Epithelial cell of prostate (primary cell): ENCODE results near the gene TBCB.

ENCODE experiments used
- DNase-seq: peaks from one replicate; pipeline ENCODE4 v3.0.0-alpha.2; 2011; ENCODE audit warnings: low read depth, low spot score
- H3K27ac ChIP-seq: fragments of 450-650 bp; 2 replicates; pipeline ENCODE4 v1.5.1; 2017; ENCODE audit warnings: mild to moderate bottlenecking

Gene TBCB

DNA sequence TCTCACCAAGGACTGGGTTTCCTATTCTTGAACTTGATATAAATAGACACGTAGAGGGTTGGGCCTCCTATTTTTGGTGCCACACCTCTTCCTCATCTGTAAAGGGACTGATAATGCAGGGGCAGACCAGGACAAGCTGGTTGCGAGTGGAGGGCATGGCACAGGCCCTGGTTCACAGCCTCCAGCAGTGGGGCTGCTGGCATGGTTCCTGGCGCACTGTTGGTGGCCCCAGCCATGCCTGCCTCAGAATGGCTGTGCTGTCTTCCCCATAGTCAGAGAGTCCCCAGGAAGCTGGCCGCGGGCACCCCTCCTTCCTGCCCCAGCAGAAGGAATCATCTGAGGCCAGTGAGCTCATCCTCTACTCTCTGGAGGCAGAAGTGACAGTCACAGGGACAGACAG, 14.8 kb upstream of the TBCB start:
- no peak overlapping the region for H3K27ac ChIP-seq
- no peak for DNase-seq

- no peak for DNase-seq
- no peak overlapping the region for H3K27ac ChIP-seq
Observed at GRCh38 chr19:36101550-36102327, 13.5 kb upstream of the TBCB start.

DNA sequence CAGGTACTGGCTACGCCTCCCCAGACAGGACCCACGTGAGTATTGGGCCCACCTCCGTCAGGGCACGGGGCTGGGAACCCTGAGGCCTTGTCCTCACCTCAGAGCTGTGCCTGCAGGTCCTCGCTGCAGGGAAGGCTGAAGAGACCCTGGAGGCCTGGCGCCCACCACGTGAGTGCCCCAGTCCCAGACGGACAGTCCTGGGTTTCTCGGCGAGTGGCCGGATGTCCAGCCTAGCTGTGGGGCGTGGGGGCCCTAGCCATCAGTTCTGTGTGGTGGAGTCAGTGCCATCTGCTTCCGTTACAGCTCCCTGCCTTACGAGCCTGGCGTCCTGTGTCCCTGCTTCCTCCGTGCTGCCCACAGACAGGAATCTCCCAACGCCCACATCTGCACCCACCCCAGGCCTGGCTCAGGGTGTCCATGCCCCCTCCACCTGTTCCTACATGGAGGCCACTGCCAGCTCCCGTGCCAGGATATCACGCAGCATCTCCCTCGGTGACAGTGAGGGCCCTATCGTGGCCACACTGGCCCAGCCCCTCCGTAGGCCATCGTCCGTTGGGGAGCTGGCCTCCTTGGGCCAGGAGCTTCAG, 12.1 kb upstream of the TBCB start:
- no peak overlapping the region for H3K27ac ChIP-seq
- DNase-seq: no peak

DNA sequence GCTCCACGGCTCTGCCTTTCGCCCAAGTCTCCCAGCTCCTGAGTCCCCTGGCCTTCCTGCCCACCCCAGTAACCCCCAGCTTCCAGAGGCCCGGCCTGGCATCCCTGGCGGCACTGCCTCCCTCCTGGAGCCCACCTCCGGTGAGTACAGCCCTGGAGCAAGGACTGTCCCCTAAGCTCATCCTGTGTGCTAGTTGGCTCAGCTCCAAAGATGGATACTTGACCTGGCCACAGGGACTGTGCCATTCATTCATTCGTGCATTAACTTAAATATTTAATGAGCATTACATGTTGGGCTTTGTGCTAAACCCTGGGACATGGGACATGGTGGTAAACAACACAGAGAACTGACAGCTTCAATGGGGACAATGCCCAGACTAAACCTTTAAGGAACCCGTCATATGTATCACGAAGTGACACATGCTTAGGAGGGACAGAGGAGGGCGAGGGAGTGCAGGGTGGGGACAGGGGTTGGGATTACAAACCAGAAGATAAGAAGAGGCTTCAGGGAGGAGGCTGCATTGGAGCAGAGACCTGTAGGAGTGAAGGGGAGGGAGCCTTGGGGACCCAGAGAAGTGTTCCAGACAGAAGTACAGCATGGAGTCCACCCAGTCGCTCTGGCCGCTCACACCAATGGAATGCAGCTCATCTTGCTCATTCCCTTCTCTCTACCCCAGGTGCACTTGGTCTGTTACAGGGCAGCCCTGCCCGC, 11.3 kb upstream of the TBCB start:
- no peak overlapping the region for H3K27ac ChIP-seq
- DNase-seq: no peak

- DNase-seq: no peak
- H3K27ac ChIP-seq: no peak overlapping the region
Observed at GRCh38 chr19:36106441-36106840, 8.8 kb upstream of the TBCB start.

DNA sequence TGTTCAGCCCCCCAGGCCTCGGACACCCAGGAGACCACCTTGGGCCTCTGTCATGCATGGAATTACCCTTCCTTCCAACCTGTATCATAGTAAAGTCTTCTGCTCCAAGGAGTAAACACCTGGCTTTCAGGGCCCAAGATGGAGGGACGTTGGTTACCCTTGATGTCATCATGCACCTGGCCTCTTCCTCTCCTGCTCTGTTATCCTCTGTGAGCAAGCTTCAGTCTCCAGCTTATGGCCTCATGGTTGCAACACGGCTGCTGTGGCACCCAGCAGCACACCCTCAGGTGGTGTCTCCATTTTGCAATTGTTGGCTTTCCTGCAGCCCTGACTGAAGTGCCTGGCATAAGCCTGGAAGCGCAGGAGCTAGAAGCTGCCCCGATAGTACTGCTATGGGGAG, 8.3 kb upstream of the TBCB start:
- H3K27ac ChIP-seq: no peak overlapping the region
- DNase-seq: no peak

DNA sequence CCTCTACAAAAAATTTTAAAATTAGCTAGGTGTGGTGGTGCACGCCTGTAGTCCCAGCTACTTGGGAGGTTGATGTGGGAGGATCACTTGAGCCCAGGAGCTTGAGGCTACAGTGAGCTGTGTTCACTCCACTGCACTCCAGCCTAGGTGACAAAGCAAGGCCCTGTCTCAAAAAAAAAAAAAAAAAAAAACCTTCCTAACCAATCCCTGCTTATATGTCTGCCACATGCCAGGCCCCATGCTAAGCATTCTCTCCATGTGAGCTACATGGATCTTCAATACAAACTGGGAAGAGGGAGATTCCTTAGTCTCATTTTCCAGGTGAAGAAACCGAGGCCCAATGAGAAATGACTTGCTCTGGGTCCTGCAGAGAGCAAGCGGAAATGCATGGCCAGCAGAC, 6.6 kb upstream of the TBCB start:
- no peak overlapping the region for H3K27ac ChIP-seq
- DNase-seq: no peak

- DNase-seq: no peak
Observed at GRCh38 chr19:36110487-36111199, 4.6 kb upstream of the TBCB start, which contains the start of gene OVOL3. Gene OVOL3 (plus strand): TSS chr19:36111143. CDS start chr19:36111203, 60 bp downstream.

GRCh38 chr19:36111200-36111539, 4.1 kb upstream of the TBCB start:
- DNase-seq: no peak
- no peak overlapping the region for H3K27ac ChIP-seq

More at GRCh38 chr19:36110487-36111199, 4.6 kb upstream of the TBCB start, which contains the start of gene OVOL3:
- H3K27ac ChIP-seq: no peak within 1 kb of the TSS

- DNase-seq: no peak
- H3K27ac ChIP-seq: no peak overlapping the region
Observed at GRCh38 chr19:36112678-36113077, 2.6 kb upstream of the TBCB start.

GRCh38 chr19:36113425-36113824, 1.8 kb upstream of the TBCB start:
- no peak overlapping the region for H3K27ac ChIP-seq
- no peak for DNase-seq

GRCh38 chr19:36113894-36114720, 1.2 kb upstream of the TBCB start:
- DNase-seq: no peak
- peak overlapping the region; percentile 76 for H3K27ac ChIP-seq

- H3K27ac ChIP-seq: peak within 1 kb of the TSS; percentile 76
- peak; percentile 99 for DNase-seq
Observed at GRCh38 chr19:36114721-36115452, 381 bp upstream of the TBCB start, which contains the start of gene POLR2I. Gene POLR2I (minus strand): TSS chr19:36114875. CDS start chr19:36114856, 19 bp downstream.

GRCh38 chr19:36116344-36116637, 1.0 kb downstream of the TBCB start:
- DNase-seq: no peak
- H3K27ac ChIP-seq: peak overlapping the region; percentile 76

DNA sequence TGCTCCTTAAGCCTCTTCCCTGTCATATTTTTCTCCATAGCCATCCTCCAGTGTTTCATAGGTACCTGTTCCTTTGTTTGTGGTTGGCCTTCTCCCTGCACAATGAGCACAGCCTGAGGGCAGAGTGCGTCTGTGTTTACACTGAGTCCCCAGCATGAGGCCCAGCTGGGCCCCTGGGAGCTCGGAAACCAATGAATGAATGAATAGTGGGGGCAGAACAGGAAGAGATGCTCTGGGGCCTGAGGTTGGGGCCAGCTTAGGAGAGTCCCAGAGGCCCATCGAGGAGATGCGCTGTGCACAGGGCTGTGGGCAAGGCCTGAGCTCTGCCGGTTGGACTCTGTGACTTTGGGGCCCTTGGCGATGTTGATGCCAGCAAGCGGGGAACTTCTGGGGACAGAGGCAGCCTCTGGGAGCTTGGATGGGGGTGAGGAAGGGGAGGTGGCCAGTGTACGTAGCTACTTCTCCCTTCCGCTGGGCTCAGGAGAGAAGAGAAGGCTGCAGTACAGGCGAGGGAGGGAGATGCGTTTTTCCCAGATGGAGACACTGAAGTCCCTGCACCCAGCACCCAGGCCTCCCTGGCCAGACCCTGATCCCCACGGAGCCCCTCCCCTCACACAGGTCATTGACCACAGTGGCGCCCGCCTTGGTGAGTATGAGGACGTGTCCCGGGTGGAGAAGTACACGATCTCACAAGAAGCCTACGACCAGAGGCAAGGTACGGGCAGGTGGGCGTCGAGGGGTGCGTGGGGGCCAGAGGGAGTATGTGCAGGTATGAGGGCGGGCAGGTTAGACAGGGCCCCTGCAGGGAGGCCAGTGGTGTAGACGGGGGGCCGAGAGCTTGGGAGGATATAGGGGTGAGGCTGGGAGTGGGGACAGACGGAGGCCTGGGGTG, 5.1 kb downstream of the TBCB start:
- DNase-seq: no peak
- no peak overlapping the region for H3K27ac ChIP-seq

- no peak overlapping the region for H3K27ac ChIP-seq
- no peak for DNase-seq
Observed at GRCh38 chr19:36120984-36121358, 5.7 kb downstream of the TBCB start.

DNA sequence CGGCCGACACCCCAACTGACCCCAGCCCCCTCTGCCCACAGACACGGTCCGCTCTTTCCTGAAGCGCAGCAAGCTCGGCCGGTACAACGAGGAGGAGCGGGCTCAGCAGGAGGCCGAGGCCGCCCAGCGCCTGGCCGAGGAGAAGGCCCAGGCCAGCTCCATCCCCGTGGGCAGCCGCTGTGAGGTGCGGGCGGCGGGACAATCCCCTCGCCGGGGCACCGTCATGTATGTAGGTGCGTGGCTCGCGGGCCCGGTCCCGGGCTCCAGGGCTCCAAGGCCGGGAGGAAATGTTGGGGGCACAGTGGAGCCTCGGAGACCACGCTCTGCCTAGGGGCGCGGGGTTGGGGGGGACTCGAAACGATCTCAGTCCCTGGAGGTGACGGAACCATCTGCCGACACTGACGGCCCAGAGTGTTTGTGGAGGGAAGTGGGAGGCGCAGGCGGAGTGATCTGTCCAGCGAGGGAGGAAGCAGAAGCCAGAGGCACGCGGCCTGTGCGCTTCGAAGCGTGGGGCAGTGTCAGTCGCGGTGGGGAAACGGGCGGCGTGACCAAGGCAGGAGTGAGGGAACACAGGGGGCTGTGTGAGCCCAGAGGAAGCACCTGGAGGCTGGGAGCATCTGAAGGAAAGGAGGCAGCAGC, 6.3 kb downstream of the TBCB start:
- H3K27ac ChIP-seq: no peak overlapping the region

GRCh38 chr19:36125557-36125956, 10.3 kb downstream of the TBCB start:
- no peak overlapping the region for H3K27ac ChIP-seq

More for the DNA sequence above, 6.3 kb downstream of the TBCB start:
- DNase-seq: no peak

More at GRCh38 chr19:36125557-36125956, 10.3 kb downstream of the TBCB start:
- no peak for DNase-seq
